Fibroblast of the aortic adventitia (primary cell): ENCODE measurements around the gene NXPH1. TPM values are rescaled to one million over a fixed set of nuclear protein-coding genes. Genes with fewer than 3 reads are reported as not detected.

Experiments
- DNase-seq: peaks from one replicate; pipeline ENCODE4 v3.0.0-alpha.2; 2010; ENCODE audit warnings: low read depth
- H3K4me3 ChIP-seq: 2 replicates; pipeline ENCODE4 v1.5.1; 2011; ENCODE audit warnings: low read depth, mild to moderate bottlenecking, control low read depth, low read length, moderate library complexity
- CTCF ChIP-seq: IDR thresholded peaks from 2 replicates; pipeline ENCODE4 v1.5.1; 2011; ENCODE audit warnings: mild to moderate bottlenecking, low read length, control low read depth, inconsistent platforms; ENCODE audit not compliant: insufficient read depth
- total RNA-seq: library from RNA; depleted of rRNA; stranded (reverse); fragments of >200 nt; gene quantifications from 2 replicates; pipeline ENCODE4 v1.2.3, GENCODE V29; 2012; ENCODE audit warnings: low replicate concordance

NXPH1 gene
- total RNA-seq, 1 donor, result not detected

DNA sequence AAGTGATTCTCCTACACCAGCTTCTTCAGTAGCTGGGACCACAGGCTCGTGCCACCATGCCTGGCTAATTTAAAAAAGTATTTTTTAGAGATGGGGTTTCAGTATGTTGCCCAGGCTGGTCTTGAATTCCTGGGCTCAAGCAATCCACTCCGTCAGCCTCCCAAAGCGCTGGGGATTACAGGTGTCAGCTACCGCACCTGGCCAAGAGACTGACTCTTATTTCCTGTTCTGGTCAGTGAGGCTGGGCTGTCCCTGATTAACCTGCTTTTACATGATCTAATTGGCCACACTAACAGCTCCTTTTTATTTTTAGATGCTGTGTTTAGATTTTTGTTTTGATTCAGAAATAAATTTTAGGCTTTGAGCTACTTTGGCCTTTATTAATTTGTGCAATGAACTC lies 203.9 kb downstream of the NXPH1 start:
- no peak for DNase-seq
- H3K4me3 ChIP-seq, result no peak overlapping the region
- TF ChIP-seq CTCF, result no peak

DNA sequence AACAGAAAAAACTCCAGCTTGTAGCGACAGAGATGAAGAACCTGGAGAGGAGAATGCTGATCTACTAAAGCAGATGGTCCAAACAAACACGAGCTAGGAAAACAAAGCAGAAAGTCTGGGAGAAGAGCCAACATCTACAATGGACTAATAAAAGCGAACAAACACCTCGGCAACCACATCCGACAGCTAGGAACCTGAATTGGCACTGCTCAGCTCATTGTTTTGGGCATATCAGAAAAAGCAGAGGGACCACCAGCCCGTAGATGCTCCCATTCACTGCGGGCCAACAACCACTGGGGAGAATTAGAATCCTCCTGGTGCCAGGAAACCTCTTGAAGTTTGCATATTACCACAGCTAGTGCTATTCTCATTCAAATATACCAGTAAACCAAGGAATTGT lies 204.7 kb downstream of the NXPH1 start:
- no peak overlapping the region for H3K4me3 ChIP-seq
- no peak for DNase-seq
- TF ChIP-seq CTCF, result no peak

GRCh38 chr7:8639668-8640067 lies 206.3 kb downstream of the NXPH1 start:
- no peak overlapping the region for H3K4me3 ChIP-seq

DNA sequence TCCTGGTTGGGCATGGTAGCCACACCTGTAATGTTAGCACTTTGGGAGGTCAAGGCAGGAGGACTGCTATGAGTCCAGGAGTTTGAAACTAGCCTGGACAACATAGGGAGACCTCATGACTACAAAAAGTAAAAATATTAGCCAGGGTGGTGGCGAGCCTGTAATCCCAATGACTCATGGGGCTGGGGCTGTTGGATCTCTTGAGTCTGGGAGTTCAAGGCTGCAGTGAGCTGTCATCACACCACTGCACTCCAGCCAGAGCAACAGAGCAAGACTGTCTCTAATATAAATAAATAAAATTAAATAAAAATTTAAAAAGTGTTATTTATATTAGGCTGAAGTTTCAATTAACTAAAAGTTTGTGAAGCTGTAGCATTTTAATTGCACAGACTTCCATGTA lies 207.3 kb downstream of the NXPH1 start:
- H3K4me3 ChIP-seq, result no peak overlapping the region
- no peak for TF ChIP-seq CTCF
- DNase-seq, result no peak

More at GRCh38 chr7:8639668-8640067, 206.3 kb downstream of the NXPH1 start:
- TF ChIP-seq CTCF, result no peak
- DNase-seq, result no peak

DNA sequence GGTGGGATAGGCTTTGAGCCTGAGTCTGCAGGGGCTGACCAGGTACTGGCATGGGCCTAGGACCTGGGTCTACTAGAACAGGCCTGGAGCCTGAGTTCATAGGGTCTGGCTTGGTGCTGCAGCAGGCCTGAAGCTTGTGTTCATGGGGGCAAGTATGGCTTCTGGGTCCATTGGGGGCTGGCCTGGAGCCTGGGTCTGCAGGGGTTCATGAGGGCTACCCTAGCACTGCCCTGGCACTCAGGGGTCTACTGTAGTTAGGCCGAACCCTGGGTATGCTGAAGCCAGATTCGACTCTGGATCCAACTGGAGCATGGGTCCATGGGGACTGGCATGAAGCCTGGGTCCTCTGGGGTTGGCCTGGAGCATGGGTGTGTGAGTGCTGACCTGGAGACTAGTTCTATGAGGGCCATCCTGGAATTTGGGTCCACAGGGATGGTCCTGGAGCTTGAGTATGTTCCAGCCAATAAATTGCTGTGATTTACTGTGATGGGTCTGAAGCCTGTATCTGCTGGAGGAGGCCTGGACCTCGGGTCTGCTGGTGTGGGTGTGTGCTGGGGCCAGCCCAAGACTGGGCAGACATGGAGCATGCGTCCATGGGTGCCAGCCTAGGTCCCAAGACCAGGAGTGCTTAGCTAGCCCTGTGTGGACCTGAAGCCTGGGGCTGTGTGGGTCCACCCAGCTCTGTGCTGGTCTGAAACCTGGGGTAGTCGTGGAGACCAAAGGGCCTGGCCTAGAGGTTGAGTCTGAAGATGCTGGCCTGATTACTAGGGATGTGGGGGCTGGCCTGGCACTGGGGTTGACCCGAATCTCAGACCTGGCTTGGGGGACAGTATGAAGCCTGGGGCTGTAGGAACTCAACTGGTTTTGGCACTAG lies 235.5 kb downstream of the NXPH1 start:
- no peak for TF ChIP-seq CTCF
- no peak for DNase-seq
- no peak overlapping the region for H3K4me3 ChIP-seq

DNA sequence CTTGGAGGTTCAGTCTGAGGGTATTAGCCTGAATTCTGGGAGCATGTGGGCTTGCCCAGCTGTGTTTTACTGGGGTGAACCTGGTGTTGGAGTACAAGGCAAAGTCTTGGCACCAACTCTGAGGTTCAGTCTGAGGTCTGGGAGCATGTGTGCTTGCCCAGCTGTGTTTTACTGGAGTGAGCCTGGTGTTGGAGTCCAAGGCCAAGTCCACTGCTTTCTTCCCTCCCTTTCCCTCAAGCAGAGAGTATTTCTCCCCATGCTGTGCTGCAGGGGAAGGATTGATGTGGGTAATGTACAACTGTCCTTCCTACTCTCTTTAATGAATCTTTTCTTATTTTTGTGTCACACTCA lies 236.1 kb downstream of the NXPH1 start:
- H3K4me3 ChIP-seq, result no peak overlapping the region
- DNase-seq, result no peak
- TF ChIP-seq CTCF, result no peak

GRCh38 chr7:8684426-8684825 lies 251.0 kb downstream of the NXPH1 start:
- no peak overlapping the region for H3K4me3 ChIP-seq
- no peak for TF ChIP-seq CTCF
- no peak for DNase-seq
